H9 (cell line): ENCODE measurements around the gene KLK3. TPM values are rescaled to one million over a fixed set of nuclear protein-coding genes. Genes with fewer than 3 reads are reported as not detected.

Experiments used
- DNase-seq: peaks from one replicate; pipeline ENCODE4 v3.0.0-alpha.2; 2017
- H2AFZ ChIP-seq: one replicate; pipeline ENCODE4 v1.6.1; 2013; ENCODE audit warnings: mild to moderate bottlenecking, low read length, control low read depth, moderate library complexity
- H2AK5ac ChIP-seq: 2 replicates; pipeline ENCODE4 v1.6.1; 2013; ENCODE audit warnings: low read length, control low read depth, mixed read lengths; ENCODE audit not compliant: insufficient read length
- H2BK120ac ChIP-seq: one replicate; pipeline ENCODE4 v1.6.1; 2013; ENCODE audit warnings: low read depth, mild to moderate bottlenecking, low read length, control low read depth, inconsistent platforms; ENCODE audit not compliant: poor library complexity, severe bottlenecking
- H2BK12ac ChIP-seq: 2 replicates; pipeline ENCODE4 v1.6.1; 2013; ENCODE audit warnings: low read length, control low read depth, mixed read lengths, low read depth; ENCODE audit not compliant: insufficient read length
- H2BK15ac ChIP-seq: 2 replicates; pipeline ENCODE4 v1.6.1; 2013; ENCODE audit warnings: low read depth, low read length, control low read depth
- H2BK20ac ChIP-seq: one replicate; pipeline ENCODE4 v1.6.1; 2013; ENCODE audit warnings: low read depth, mild to moderate bottlenecking, low read length, control low read depth, inconsistent platforms; ENCODE audit not compliant: poor library complexity, severe bottlenecking
- H2BK5ac ChIP-seq: 2 replicates; pipeline ENCODE4 v1.6.1; 2013; ENCODE audit warnings: low read length, control low read depth, mixed read lengths; ENCODE audit not compliant: insufficient read length
- H3K14ac ChIP-seq: 2 replicates; pipeline ENCODE4 v1.6.1; 2013; ENCODE audit warnings: low read length, control low read depth; ENCODE audit not compliant: insufficient read depth
- H3K18ac ChIP-seq: 2 replicates; pipeline ENCODE4 v1.6.1; 2013; ENCODE audit warnings: low read depth, mild to moderate bottlenecking, mixed read lengths, low read length, control low read depth; ENCODE audit not compliant: insufficient read length
- H3K23ac ChIP-seq: 2 replicates; pipeline ENCODE4 v1.6.1; 2013; ENCODE audit warnings: low read length, control low read depth, mixed read lengths, low read depth; ENCODE audit not compliant: insufficient read length
- H3K23me2 ChIP-seq: 2 replicates; pipeline ENCODE4 v1.6.1; 2013; ENCODE audit warnings: low read depth, mild to moderate bottlenecking, mixed read lengths, low read length, control low read depth; ENCODE audit not compliant: insufficient read length, poor library complexity, severe bottlenecking
- H3K27ac ChIP-seq: 2 replicates; pipeline ENCODE4 v1.5.1; 2013; ENCODE audit warnings: low read length, control low read depth, mixed read lengths, low read depth; ENCODE audit not compliant: insufficient read length
- H3K27me3 ChIP-seq: 2 replicates; pipeline ENCODE4 v1.6.1; 2013; ENCODE audit warnings: low read length, control low read depth, inconsistent platforms; ENCODE audit not compliant: insufficient read depth
- H3K4ac ChIP-seq: 2 replicates; pipeline ENCODE4 v1.6.1; 2013; ENCODE audit warnings: low read depth, mild to moderate bottlenecking, control low read depth, inconsistent platforms, low read length, moderate library complexity
- H3K4me1 ChIP-seq: 2 replicates; pipeline ENCODE4 v1.6.1; 2013; ENCODE audit warnings: low read length, control low read depth, inconsistent platforms; ENCODE audit not compliant: insufficient read depth
- H3K4me2 ChIP-seq: 2 replicates; pipeline ENCODE4 v1.6.1; 2013; ENCODE audit warnings: low read length, control low read depth, mixed read lengths; ENCODE audit not compliant: insufficient read length, insufficient read depth
- H3K56ac ChIP-seq: 2 replicates; pipeline ENCODE4 v1.6.1; 2013; ENCODE audit warnings: low read depth, mild to moderate bottlenecking, mixed read lengths, low read length, control low read depth; ENCODE audit not compliant: insufficient read length
- H3K79me1 ChIP-seq: 2 replicates; pipeline ENCODE4 v1.6.1; 2013; ENCODE audit warnings: low read depth, mild to moderate bottlenecking, moderate library complexity, low read length, control low read depth, inconsistent platforms; ENCODE audit not compliant: insufficient read depth, poor library complexity, severe bottlenecking
- H3K79me2 ChIP-seq: 2 replicates; pipeline ENCODE4 v1.6.1; 2013; ENCODE audit warnings: low read length, control low read depth, inconsistent platforms; ENCODE audit not compliant: insufficient read depth
- H3K9ac ChIP-seq: 2 replicates; pipeline ENCODE4 v1.6.1; 2013; ENCODE audit warnings: low read length, control low read depth, mixed read lengths; ENCODE audit not compliant: insufficient read length; ENCODE audit errors: extremely low read depth
- H3K9me3 ChIP-seq: one replicate; pipeline ENCODE4 v1.6.1; 2013; ENCODE audit warnings: low read depth, low read length, inconsistent platforms; ENCODE audit not compliant: control insufficient read depth
- H3T11ph ChIP-seq: one replicate; pipeline ENCODE4 v1.6.1; 2013; ENCODE audit warnings: mild to moderate bottlenecking, low read length, control low read depth, inconsistent platforms
- H4K20me1 ChIP-seq: one replicate; pipeline ENCODE4 v1.6.1; 2013; ENCODE audit not compliant: control insufficient read depth, insufficient read length, insufficient read depth
- H4K5ac ChIP-seq: 2 replicates; pipeline ENCODE4 v1.6.1; 2013; ENCODE audit warnings: low read depth, mild to moderate bottlenecking, mixed read lengths, low read length, control low read depth; ENCODE audit not compliant: insufficient read length
- H4K8ac ChIP-seq: replicated peaks from 2 replicates; pipeline ENCODE4 v1.6.1; 2013; ENCODE audit warnings: low read length, control low read depth, mixed read lengths, low read depth; ENCODE audit not compliant: insufficient read length
- H4K91ac ChIP-seq: 2 replicates; pipeline ENCODE4 v1.6.1; 2013; ENCODE audit warnings: low read depth, mild to moderate bottlenecking, moderate library complexity, mixed read lengths, low read length, control low read depth; ENCODE audit not compliant: insufficient read length
- H3K27ac Mint-ChIP-seq, 3 experiments: 2 replicates in 2 of 3; 3 replicates in 1 of 3; pipeline ENCODE4 v1.8.0; 2020 to 2021; ENCODE audit warnings: mixed read lengths in 3 of 3, mild to moderate bottlenecking in 1 of 3, moderate library complexity in 1 of 3
- H3K27me3 Mint-ChIP-seq: 2 replicates; pipeline ENCODE4 v1.8.0; 2021; ENCODE audit warnings: low read depth, mild to moderate bottlenecking, moderate library complexity, mixed read lengths
- H3K36me3 Mint-ChIP-seq, 3 experiments: 2 replicates in 2 of 3; 3 replicates in 1 of 3; pipeline ENCODE4 v1.8.0; 2020 to 2021; ENCODE audit warnings: low read depth in 3 of 3, mixed read lengths in 3 of 3; ENCODE audit not compliant: insufficient read depth in 1 of 3
- H3K4me1 Mint-ChIP-seq, 2 experiments: 2 replicates each; pipeline ENCODE4 v1.8.0; 2020; ENCODE audit warnings: mixed read lengths in 2 of 2
- H3K4me3 Mint-ChIP-seq, 2 experiments: 2 replicates in 1 of 2; 3 replicates in 1 of 2; pipeline ENCODE4 v1.8.0; 2020 to 2021; ENCODE audit warnings: mild to moderate bottlenecking in 2 of 2, mixed read lengths in 2 of 2, moderate library complexity in 1 of 2
- H3K9me3 Mint-ChIP-seq, 2 experiments: 2 replicates in 1 of 2; 3 replicates in 1 of 2; pipeline ENCODE4 v1.8.0; 2020; ENCODE audit warnings: mild to moderate bottlenecking in 2 of 2, mixed read lengths in 2 of 2, moderate library complexity in 1 of 2
- CTCF ChIP-seq: fragments of 200-600 bp; sonication (generic); conservative IDR thresholded peaks from 3 replicates; pipeline ENCODE4 v1.8.0; 2021; ENCODE audit warnings: antibody characterized with exemption, mild to moderate bottlenecking
- WGBS: extraction: QIAGEN DNeasy Blood & Tissue Kit; methylation state at CpG from one replicate; pipeline ENCODE4 v1.1.7; 2013; ENCODE audit warnings: missing lambda C conversion rate, low lambda C conversion rate, mixed read lengths; ENCODE audit not compliant: insufficient read length; ENCODE audit errors: extremely low coverage; 5-methylcytosine and 5-hydroxymethylcytosine counted together
- total RNA-seq: library from RNA; stranded (reverse); gene quantifications from 2 replicates; pipeline ENCODE4 v1.2.1, GENCODE V29; 2021

KLK3 gene
- total RNA-seq, 1 experiment from 2014 or later, result not detected

- H3K4ac ChIP-seq, result no peak overlapping the region
- H2AK5ac ChIP-seq, result no peak overlapping the region
- no peak overlapping the region for H4K91ac ChIP-seq
- peak overlapping the region; percentile 92 for H3K4me2 ChIP-seq
- no peak overlapping the region for H2BK15ac ChIP-seq
- no peak overlapping the region for H3K27ac ChIP-seq
- no peak overlapping the region for H3K14ac ChIP-seq
- Mint-ChIP-seq H3K9me3 (peaks cover 0 to 4% of the 10 kb centered on the region in 2 experiments; a peak in 2 of 5 replicates), H3K27me3 (peaks cover 87% of the 10 kb centered on the region), H3K36me3 (peaks cover 0 to 2% (median 0%) of the 10 kb centered on the region in 3 experiments; a peak in 3 of 7 replicates), H3K4me3 (peak overlapping the region in 1 of 2 experiments; percentile 6; a peak in 2 of 5 replicates), H3K27ac (no peak overlapping the region; a peak in 1 of 7 replicates), H3K4me1 (peaks cover 33 to 42% of the 10 kb centered on the region in 2 experiments)
- H4K8ac ChIP-seq, result no peak overlapping the region
- whole genome bisulfite sequencing, result no CpG with 5 or more reads among the region's 4 CpGs
- no peak overlapping the region for H3K9ac ChIP-seq
- peaks cover 8% of the 10 kb centered on the region for H3K27me3 ChIP-seq
- H4K20me1 ChIP-seq, result no peaks in the 10 kb centered on the region
- H3K56ac ChIP-seq, result no peak overlapping the region
- no peaks in the 10 kb centered on the region for H3K79me2 ChIP-seq
- no peak overlapping the region for H4K5ac ChIP-seq
- no peaks in the 10 kb centered on the region for H3K79me1 ChIP-seq
- H2BK20ac ChIP-seq, result no peak overlapping the region
- no peak overlapping the region for H2BK120ac ChIP-seq
- H2BK5ac ChIP-seq, result no peak overlapping the region
- H3K23me2 ChIP-seq, result peaks cover 8% of the 10 kb centered on the region
- H3K23ac ChIP-seq, result no peak overlapping the region
- no peak for TF ChIP-seq CTCF
- H3T11ph ChIP-seq, result no peak overlapping the region
- H2AFZ ChIP-seq, result no peak overlapping the region
- no peaks in the 10 kb centered on the region for H3K9me3 ChIP-seq
- H2BK12ac ChIP-seq, result no peak overlapping the region
- H3K4me1 ChIP-seq, result peaks cover 5% of the 10 kb centered on the region; the same call in 1 of the 2 replicates
- DNase-seq, result no peak
- no peak overlapping the region for H3K18ac ChIP-seq
These were observed 33.5 kb upstream of the KLK3 start for GRCh38 chr19:50821248-50821612.
